HG02970 (cell line): ENCODE results near the gene KHK.
"Not testable (repeated sequence)": the region's sequence is repeated elsewhere in the genome, so short reads cannot be mapped to it uniquely, and the experiment has no call there.

ENCODE experiments used
- ATAC-seq: cut with Tn5 transposase; IDR thresholded peaks from one replicate; pipeline ENCODE4 v1.9.1; 2021; ENCODE audit warnings: mild to moderate bottlenecking, moderate library complexity, moderate number of reproducible peaks; ENCODE audit not compliant: unreplicated experiment, low FRiP score

The KHK gene

GRCh38 chr2:27059141-27059820, 27.3 kb upstream of the KHK start:
- no peak for ATAC-seq

GRCh38 chr2:27060323-27060722, 26.2 kb upstream of the KHK start:
- no peak for ATAC-seq

GRCh38 chr2:27065128-27065527, 21.4 kb upstream of the KHK start:
- no peak for ATAC-seq

- ATAC-seq: no peak
Observed at GRCh38 chr2:27067385-27067784, 19.2 kb upstream of the KHK start.

- ATAC-seq: no peak
Observed at GRCh38 chr2:27069436-27069835, 17.1 kb upstream of the KHK start.

- ATAC-seq: no peak
Observed at GRCh38 chr2:27069961-27070618, 16.5 kb upstream of the KHK start.

GRCh38 chr2:27070653-27071276, 15.8 kb upstream of the KHK start:
- no peak for ATAC-seq

- peak; percentile 91 for ATAC-seq
Observed at GRCh38 chr2:27071277-27071989, 15.1 kb upstream of the KHK start, which contains the start of gene OST4. Gene OST4 (minus strand): TSS chr2:27071654.

GRCh38 chr2:27071990-27072830, 14.4 kb upstream of the KHK start:
- ATAC-seq: no peak

- no peak for ATAC-seq
Observed at GRCh38 chr2:27072920-27073319, 13.7 kb upstream of the KHK start.

GRCh38 chr2:27073782-27074181, 12.8 kb upstream of the KHK start:
- ATAC-seq: no peak

GRCh38 chr2:27074738-27075565, 11.6 kb upstream of the KHK start:
- ATAC-seq: no peak

GRCh38 chr2:27075566-27075871, 11.1 kb upstream of the KHK start:
- not testable (repeated sequence) for ATAC-seq

GRCh38 chr2:27076323-27076722, 10.2 kb upstream of the KHK start:
- ATAC-seq: no peak

GRCh38 chr2:27077231-27077630, 9.3 kb upstream of the KHK start:
- no peak for ATAC-seq

GRCh38 chr2:27078267-27079194, 8.0 kb upstream of the KHK start, which contains the start of gene EMILIN1:
Gene EMILIN1 (plus strand): TSS chr2:27078615. CDS start chr2:27079066, 451 bp downstream.
- ATAC-seq: no peak

GRCh38 chr2:27079233-27080139, 7.1 kb upstream of the KHK start:
- ATAC-seq: no peak

GRCh38 chr2:27080140-27080469, 6.5 kb upstream of the KHK start:
- no peak for ATAC-seq
